Mesothelial cell of epicardium (in vitro differentiated cells): ENCODE results near the gene PCDHB16. TPM values are rescaled to one million over a fixed set of nuclear protein-coding genes. Genes with fewer than 3 reads are reported as not detected.
"Not testable (repeated sequence)": the region's sequence is repeated elsewhere in the genome, so short reads cannot be mapped to it uniquely, and the experiment has no call there.

Experiments
- DNase-seq, 2 experiments: peaks; one replicate each; pipeline ENCODE4 v3.0.0; 2021; ENCODE audit warnings: low spot score in 2 of 2; ENCODE audit not compliant: unreplicated experiment in 2 of 2
- H3K27ac Mint-ChIP-seq: 2 replicates; pipeline ENCODE4 v1.8.0; 2021; ENCODE audit warnings: mixed read lengths
- H3K27me3 Mint-ChIP-seq: 2 replicates; pipeline ENCODE4 v1.8.0; 2021; ENCODE audit warnings: low read depth, mixed read lengths
- H3K36me3 Mint-ChIP-seq: 2 replicates; pipeline ENCODE4 v1.8.0; 2021; ENCODE audit warnings: mixed read lengths
- H3K4me1 Mint-ChIP-seq: 2 replicates; pipeline ENCODE4 v1.8.0; 2021; ENCODE audit warnings: mixed read lengths
- H3K4me3 Mint-ChIP-seq: 2 replicates; pipeline ENCODE4 v1.8.0; 2021; ENCODE audit warnings: mild to moderate bottlenecking, moderate library complexity, mixed read lengths
- H3K9me3 Mint-ChIP-seq: 2 replicates; pipeline ENCODE4 v1.8.0; 2021; ENCODE audit warnings: mixed read lengths
- CTCF ChIP-seq: fragments of 200-600 bp; sonication (generic); IDR thresholded peaks from one replicate; pipeline ENCODE4 v1.5.0; 2021; ENCODE audit warnings: antibody characterized with exemption; ENCODE audit not compliant: unreplicated experiment
- total RNA-seq: library from RNA; stranded (reverse); gene quantifications from 3 replicates; pipeline ENCODE4 v1.2.1, GENCODE V29; 2021

Gene PCDHB16
- total RNA-seq, 1 donor from 2014 or later = 24.4 TPM

DNA sequence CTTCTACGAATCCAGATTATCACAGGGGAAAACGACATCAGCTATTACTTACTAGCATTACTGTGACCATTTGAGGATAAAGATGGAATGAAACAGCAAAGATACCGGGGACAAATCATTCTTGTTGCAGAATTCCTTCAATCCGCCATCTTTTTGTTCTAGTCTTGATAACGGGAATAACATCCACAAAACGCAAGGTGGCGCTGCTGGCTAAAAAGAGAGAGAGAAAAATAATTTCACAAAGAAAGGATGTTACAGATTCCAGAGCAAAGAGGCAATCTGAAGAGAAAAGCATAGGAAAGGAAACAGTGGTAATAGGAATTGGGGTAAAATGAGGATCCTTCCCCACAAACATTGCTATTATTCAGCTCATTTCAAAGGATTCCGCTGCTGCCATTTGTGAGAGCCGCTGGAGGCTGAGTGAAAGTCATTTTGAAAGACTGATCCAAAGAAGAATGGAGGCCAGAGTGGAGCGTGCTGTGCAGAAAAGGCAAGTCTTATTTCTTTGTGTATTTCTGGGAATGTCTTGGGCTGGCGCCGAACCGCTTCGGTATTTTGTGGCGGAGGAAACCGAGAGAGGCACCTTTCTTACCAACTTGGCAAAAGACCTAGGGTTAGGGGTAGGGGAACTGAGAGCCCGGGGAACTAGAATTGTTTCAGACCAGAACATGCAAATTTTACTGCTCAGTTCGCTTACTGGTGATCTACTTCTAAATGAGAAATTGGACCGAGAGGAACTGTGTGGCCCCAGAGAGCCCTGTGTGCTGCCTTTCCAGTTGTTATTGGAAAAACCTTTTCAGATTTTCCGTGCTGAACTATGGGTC is 9.6 kb upstream of the PCDHB16 start, which contains the start of gene PCDHB7:
Gene PCDHB7, plus strand, starts transcription at position 264 of the 824 bp plus-strand sequence. Its CDS starts 192 bp downstream, at position 456.
- TF ChIP-seq CTCF = peak; percentile 47
- peaks cover 13% of the 10 kb centered on the region for H3K36me3 Mint-ChIP-seq
- peaks cover 1% of the 10 kb centered on the region for H3K27me3 Mint-ChIP-seq
- no peaks in the 10 kb centered on the region for H3K4me1 Mint-ChIP-seq
- no peak for DNase-seq
- peaks cover 46% of the 10 kb centered on the region for H3K9me3 Mint-ChIP-seq
- H3K27ac Mint-ChIP-seq = no peak within 1 kb of the TSS
- no peak within 1 kb of the TSS for H3K4me3 Mint-ChIP-seq

DNA sequence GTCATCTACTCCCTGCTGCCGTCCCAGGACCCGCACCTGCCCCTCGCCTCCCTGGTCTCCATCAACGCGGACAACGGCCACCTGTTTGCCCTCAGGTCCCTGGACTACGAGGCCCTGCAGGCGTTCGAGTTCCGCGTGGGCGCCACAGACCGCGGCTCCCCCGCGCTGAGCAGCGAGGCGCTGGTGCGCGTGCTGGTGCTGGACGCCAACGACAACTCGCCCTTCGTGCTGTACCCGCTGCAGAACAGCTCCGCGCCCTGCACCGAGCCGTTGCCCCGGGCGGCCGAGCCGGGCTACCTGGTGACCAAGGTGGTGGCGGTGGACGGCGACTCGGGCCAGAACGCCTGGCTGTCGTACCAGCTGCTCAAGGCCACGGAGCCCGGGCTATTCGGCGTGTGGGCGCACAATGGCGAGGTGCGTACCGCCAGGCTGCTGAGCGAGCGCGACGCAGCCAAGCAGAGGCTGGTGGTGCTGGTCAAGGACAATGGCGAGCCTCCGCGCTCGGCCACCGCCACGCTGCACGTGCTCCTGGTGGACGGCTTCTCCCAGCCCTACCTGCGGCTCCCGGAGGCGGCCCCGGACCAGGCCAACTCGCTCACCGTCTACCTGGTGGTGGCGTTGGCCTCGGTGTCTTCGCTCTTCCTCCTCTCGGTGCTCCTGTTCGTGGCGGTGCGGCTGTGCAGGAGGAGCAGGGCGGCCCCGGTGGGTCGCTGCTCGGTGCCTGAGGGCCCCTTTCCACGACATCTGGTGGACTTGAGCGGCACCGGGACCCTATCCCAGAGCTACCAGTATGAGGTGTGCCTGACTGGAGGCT is 7.7 kb upstream of the PCDHB16 start:
- H3K4me1 Mint-ChIP-seq, H3K27me3 Mint-ChIP-seq, H3K27ac Mint-ChIP-seq, DNase-seq, H3K4me3 Mint-ChIP-seq, H3K36me3 Mint-ChIP-seq: not testable (repeated sequence)
- H3K9me3 Mint-ChIP-seq = peaks cover 31% of the 10 kb centered on the region

DNA sequence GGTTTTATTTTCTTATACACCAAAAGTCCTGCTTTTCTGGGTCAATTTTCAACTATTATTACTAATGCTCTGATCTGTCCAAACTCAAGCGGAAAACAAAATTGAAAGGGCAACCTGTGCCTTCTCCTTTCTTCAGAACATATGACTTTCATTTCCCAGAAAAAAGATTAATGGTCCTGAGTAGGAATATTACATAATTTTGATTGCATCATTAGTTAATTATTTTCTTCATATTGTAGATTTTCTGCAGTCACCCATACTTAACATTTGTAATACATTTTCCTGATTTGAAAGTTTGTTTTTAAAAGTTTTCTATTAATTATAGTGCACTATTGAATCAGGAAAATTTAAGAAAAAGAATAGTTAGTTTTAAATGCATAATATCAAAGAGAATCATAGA is 6.3 kb upstream of the PCDHB16 start:
- no peak for DNase-seq
- Mint-ChIP-seq H3K4me3 (no peak overlapping the region), H3K4me1 (no peaks in the 10 kb centered on the region), H3K9me3 (peaks cover 28% of the 10 kb centered on the region), H3K27ac (no peak overlapping the region), H3K36me3 (peaks cover 10% of the 10 kb centered on the region), H3K27me3 (no peaks in the 10 kb centered on the region)
- TF ChIP-seq CTCF = no peak

DNA sequence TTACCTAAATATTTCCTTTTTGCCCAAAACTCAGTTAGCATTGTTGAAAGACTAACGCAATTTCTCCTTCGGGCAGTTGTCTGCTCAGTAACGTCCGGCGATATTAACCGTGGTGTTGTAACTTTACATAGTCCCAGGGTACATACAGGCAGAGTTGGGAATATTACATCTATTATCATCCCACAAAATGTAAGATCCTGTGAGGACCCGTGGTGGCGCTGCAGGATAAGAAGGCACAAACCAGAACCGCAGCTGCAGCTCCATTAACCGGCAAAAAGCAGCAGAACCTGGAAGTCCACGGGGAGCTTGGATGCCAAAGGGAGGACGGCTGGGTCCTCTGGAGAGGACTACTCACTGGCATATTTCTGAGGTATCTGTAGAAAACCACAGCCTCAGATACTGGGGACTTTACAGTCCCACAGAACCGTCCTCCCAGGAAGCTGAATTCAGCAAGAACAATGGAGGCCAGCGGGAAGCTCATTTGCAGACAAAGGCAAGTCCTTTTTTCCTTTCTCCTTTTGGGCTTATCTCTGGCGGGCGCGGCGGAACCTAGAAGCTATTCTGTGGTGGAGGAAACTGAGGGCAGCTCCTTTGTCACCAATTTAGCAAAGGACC is 4.5 kb upstream of the PCDHB16 start, which contains the start of gene PCDHB8:
Gene PCDHB8, plus strand, starts transcription at position 214 of the 615 bp plus-strand sequence. Its CDS starts 245 bp downstream, at position 459.
- not testable (repeated sequence) for H3K4me1 Mint-ChIP-seq, H3K27me3 Mint-ChIP-seq, DNase-seq, H3K4me3 Mint-ChIP-seq, H3K27ac Mint-ChIP-seq
- Mint-ChIP-seq H3K36me3 (peaks cover 20% of the 10 kb centered on the region), H3K9me3 (peaks cover 31% of the 10 kb centered on the region)

DNA sequence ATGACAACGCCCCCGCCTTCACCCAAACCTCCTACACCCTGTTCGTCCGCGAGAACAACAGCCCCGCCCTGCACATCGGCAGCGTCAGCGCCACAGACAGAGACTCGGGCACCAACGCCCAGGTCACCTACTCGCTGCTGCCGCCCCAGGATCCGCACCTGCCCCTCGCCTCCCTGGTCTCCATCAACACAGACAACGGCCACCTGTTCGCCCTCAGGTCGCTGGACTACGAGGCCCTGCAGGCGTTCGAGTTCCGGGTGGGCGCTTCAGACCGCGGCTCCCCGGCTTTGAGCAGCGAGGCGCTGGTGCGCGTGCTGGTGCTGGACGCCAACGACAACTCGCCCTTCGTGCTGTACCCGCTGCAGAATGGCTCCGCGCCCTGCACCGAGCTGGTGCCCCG is 2.8 kb upstream of the PCDHB16 start:
- H3K4me3 Mint-ChIP-seq, H3K27ac Mint-ChIP-seq, H3K4me1 Mint-ChIP-seq: not testable (repeated sequence)

GRCh38 chr5:141179876-141180275 is 2.3 kb upstream of the PCDHB16 start:
- H3K4me1 Mint-ChIP-seq, H3K4me3 Mint-ChIP-seq: not testable (repeated sequence)

More for the DNA sequence above, 2.8 kb upstream of the PCDHB16 start:
- Mint-ChIP-seq H3K9me3 (peaks cover 31% of the 10 kb centered on the region), H3K36me3 (peaks cover 24% of the 10 kb centered on the region)
- DNase-seq, H3K27me3 Mint-ChIP-seq: not testable (repeated sequence)

DNA sequence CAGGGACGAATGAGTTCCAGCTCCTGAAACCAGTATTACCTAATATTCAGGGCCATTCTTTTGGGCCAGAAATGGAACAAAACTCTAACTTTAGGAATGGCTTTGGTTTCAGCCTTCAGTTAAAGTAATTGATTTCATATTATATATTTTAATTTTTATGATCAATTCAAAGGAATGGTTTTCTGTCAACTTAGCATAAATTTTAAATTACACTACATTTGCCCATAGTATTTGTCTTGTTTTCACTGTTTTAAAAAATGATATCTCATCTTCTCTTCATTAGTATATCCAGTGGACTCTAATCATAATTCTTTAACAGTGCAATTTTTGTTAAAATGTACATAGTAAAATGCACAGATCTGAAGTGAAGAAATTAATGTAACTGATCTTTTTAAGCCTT is 1.9 kb upstream of the PCDHB16 start:
- no peak for DNase-seq
- Mint-ChIP-seq H3K4me3 (no peak overlapping the region), H3K27me3 (no peaks in the 10 kb centered on the region), H3K9me3 (peaks cover 40% of the 10 kb centered on the region), H3K27ac (no peak overlapping the region), H3K4me1 (no peaks in the 10 kb centered on the region), H3K36me3 (peaks cover 34% of the 10 kb centered on the region)
- no peak for TF ChIP-seq CTCF

More at GRCh38 chr5:141179876-141180275, 2.3 kb upstream of the PCDHB16 start:
- H3K27ac Mint-ChIP-seq, DNase-seq, H3K27me3 Mint-ChIP-seq: not testable (repeated sequence)
- Mint-ChIP-seq H3K36me3 (peaks cover 30% of the 10 kb centered on the region), H3K9me3 (peaks cover 35% of the 10 kb centered on the region)

DNA sequence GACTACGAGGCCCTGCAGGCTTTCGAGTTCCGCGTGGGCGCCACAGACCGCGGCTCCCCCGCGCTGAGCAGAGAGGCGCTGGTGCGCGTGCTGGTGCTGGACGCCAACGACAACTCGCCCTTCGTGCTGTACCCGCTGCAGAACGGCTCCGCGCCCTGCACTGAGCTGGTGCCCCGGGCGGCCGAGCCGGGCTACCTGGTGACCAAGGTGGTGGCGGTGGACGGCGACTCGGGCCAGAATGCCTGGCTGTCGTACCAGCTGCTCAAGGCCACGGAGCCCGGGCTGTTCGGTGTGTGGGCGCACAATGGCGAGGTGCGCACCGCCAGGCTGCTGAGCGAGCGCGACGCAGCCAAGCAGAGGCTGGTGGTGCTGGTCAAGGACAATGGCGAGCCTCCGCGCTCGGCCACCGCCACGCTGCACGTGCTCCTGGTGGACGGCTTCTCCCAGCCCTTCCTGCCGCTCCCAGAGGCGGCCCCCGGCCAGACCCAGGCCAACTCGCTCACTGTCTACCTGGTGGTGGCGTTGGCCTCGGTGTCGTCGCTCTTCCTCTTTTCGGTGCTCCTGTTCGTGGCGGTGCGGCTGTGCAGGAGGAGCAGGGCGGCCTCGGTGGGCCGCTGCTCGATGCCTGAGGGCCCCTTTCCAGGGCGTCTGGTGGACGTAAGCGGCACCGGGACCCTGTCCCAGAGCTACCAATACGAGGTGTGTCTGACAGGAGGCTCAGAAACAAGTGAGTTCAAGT is 2.1 kb downstream of the PCDHB16 start:
- H3K9me3 Mint-ChIP-seq = peaks cover 64% of the 10 kb centered on the region
- DNase-seq, H3K27me3 Mint-ChIP-seq, H3K4me1 Mint-ChIP-seq, H3K27ac Mint-ChIP-seq: not testable (repeated sequence)
- peak overlapping the region; percentile 41 for H3K4me3 Mint-ChIP-seq
- peaks cover 59% of the 10 kb centered on the region for H3K36me3 Mint-ChIP-seq
